MCF 10A (cell line): ENCODE measurements around the gene FRAT2. TPM values are rescaled to one million over a fixed set of nuclear protein-coding genes. Genes with fewer than 3 reads are reported as not detected.

Source experiments
- BruUV-seq: library from RNA; stranded (reverse); fragments of 400-500 nt; replicated peaks from 2 replicates; lab custom pipeline; 2021; lab: Mats Ljungman, UMichigan
- CTCF ChIA-PET: fragments of 300-600 bp; sonication (Branson Sonifier 250); formaldehyde crosslinking; extraction: SDS; loops from one replicate; lab custom pipeline; 2021; ENCODE audit warnings: antibody characterized with exemption, inconsistent platforms; lab: Yijun Ruan, JAX
- POLR2A ChIA-PET: fragments of 300-600, 350-650 bp; sonication (Branson Sonifier 250); formaldehyde crosslinking; extraction: SDS; loops from one replicate; lab custom pipeline; 2020; ENCODE audit warnings: antibody characterized with exemption, inconsistent platforms; lab: Yijun Ruan, JAX
- DNase-seq: peaks from one replicate; pipeline ENCODE4 v3.0.0-alpha.2; 2018; ENCODE audit not compliant: unreplicated experiment
- H3K27ac Mint-ChIP-seq: one replicate; pipeline ENCODE4 v1.8.0; 2022; ENCODE audit warnings: mild to moderate bottlenecking, low read depth, mixed read lengths; ENCODE audit not compliant: unreplicated experiment
- H3K27me3 Mint-ChIP-seq: one replicate; pipeline ENCODE4 v1.8.0; 2022; ENCODE audit warnings: mixed read lengths; ENCODE audit not compliant: insufficient read depth, unreplicated experiment
- H3K36me3 Mint-ChIP-seq: one replicate; pipeline ENCODE4 v1.8.0; 2022; ENCODE audit warnings: mild to moderate bottlenecking, moderate library complexity, mixed read lengths; ENCODE audit not compliant: insufficient read depth, unreplicated experiment
- H3K4me1 Mint-ChIP-seq: one replicate; pipeline ENCODE4 v1.8.0; 2022; ENCODE audit warnings: mixed read lengths; ENCODE audit not compliant: insufficient read depth, unreplicated experiment
- H3K4me3 Mint-ChIP-seq: one replicate; pipeline ENCODE4 v1.8.0; 2022; ENCODE audit warnings: mild to moderate bottlenecking, moderate library complexity, mixed read lengths; ENCODE audit not compliant: unreplicated experiment
- H3K9me3 Mint-ChIP-seq: one replicate; pipeline ENCODE4 v1.8.0; 2022; ENCODE audit warnings: mixed read lengths; ENCODE audit not compliant: unreplicated experiment
- intact Hi-C: fragments of 100-400 bp; cut with micrococcal nuclease; formaldehyde crosslinking; loops from 2 replicates; pipeline ENCODE4 v1.14.1; 2022
- total RNA-seq: library from RNA; stranded (reverse); gene quantifications from 2 replicates; pipeline ENCODE4 v1.2.3, GENCODE V29; 2022
- TF ChIP-seq, protein P1 (sequence below): fragments of 200-600 bp; IDR thresholded peaks from one replicate; pipeline ENCODE4 v1.8.0; 2022; ENCODE audit warnings: antibody characterized with exemption, mild to moderate bottlenecking; ENCODE audit not compliant: unreplicated experiment

The FRAT2 gene
- total RNA-seq, 1 experiment from 2014 or later, result 11.4 TPM

DNA sequence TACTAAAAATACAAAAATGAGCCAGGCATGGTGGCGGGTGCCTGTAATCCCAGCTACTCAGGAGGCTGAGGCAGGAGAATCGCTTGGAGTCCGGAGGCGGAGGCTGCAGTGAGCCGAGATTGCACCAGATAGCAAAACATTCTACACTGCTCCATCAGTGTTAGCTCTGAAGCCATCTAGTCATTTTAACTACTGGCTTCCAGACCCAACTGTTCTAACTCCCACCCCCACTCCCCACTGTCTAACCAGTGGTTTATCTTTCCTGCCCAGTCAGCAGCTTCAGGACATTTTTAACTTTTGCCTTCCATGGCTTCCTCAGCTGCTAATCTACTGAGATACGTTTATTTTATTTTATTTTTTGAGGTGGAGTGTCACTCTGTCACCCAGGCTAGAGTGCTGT, 21.6 kb downstream of the FRAT2 start:
- Mint-ChIP-seq H3K27me3 (no peaks in the 10 kb centered on the region), H3K4me1 (no peaks in the 10 kb centered on the region), H3K9me3 (no peaks in the 10 kb centered on the region), H3K27ac (no peak overlapping the region), H3K4me3 (no peak overlapping the region), H3K36me3 (no peaks in the 10 kb centered on the region)
- TF ChIP-seq, protein P1, sequence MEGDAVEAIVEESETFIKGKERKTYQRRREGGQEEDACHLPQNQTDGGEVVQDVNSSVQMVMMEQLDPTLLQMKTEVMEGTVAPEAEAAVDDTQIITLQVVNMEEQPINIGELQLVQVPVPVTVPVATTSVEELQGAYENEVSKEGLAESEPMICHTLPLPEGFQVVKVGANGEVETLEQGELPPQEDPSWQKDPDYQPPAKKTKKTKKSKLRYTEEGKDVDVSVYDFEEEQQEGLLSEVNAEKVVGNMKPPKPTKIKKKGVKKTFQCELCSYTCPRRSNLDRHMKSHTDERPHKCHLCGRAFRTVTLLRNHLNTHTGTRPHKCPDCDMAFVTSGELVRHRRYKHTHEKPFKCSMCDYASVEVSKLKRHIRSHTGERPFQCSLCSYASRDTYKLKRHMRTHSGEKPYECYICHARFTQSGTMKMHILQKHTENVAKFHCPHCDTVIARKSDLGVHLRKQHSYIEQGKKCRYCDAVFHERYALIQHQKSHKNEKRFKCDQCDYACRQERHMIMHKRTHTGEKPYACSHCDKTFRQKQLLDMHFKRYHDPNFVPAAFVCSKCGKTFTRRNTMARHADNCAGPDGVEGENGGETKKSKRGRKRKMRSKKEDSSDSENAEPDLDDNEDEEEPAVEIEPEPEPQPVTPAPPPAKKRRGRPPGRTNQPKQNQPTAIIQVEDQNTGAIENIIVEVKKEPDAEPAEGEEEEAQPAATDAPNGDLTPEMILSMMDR, result no peak
- no peak for DNase-seq
- CTCF ChIA-PET, result interaction anchor here (1.2 kb wide), 1 partner anchor 18 kb away, joined by 3 read pairs; no protein-coding TSS in a partner anchor
- intact Hi-C loops, result no loop called here
- POLR2A ChIA-PET, result no interaction called here
- BruUV-seq, result no TSS peak

DNA sequence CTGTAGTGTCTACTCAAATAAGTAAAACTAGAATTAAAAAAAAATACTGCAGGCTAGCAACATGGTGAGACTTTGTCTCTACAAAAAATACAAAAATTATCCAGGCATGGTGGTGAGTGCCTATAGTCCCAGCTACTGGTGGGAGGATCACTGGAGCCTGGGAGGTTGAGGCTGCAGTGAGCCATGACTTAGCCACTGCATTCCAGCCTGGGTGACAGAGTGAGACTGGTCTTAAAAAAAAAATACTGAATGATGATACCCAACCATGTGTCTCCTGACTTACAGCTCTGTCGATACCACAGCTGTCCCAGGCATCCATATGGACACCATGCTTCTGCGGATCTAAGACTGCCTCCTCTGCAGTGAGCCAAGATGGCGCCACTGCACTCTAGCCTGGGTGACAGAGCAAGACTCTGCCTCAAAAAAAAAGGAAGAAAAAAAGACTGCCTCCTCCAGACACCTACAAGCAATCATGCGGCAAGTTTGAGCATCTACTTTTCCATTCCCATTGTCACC, 23.4 kb downstream of the FRAT2 start:
- intact Hi-C loops, result no loop called here
- POLR2A ChIA-PET, result no interaction called here
- H3K27ac Mint-ChIP-seq, result no peak overlapping the region
- CTCF ChIA-PET, result interaction anchor here (1.1 kb wide), 1 partner anchor 21 kb away, joined by 7 read pairs; no protein-coding TSS in a partner anchor
- H3K4me3 Mint-ChIP-seq, result no peak overlapping the region
- H3K27me3 Mint-ChIP-seq, result no peaks in the 10 kb centered on the region
- H3K9me3 Mint-ChIP-seq, result no peaks in the 10 kb centered on the region
- DNase-seq, result no peak
- TF ChIP-seq, protein P1, result no peak
- BruUV-seq, result no TSS peak
- no peaks in the 10 kb centered on the region for H3K36me3 Mint-ChIP-seq
- H3K4me1 Mint-ChIP-seq, result no peaks in the 10 kb centered on the region

DNA sequence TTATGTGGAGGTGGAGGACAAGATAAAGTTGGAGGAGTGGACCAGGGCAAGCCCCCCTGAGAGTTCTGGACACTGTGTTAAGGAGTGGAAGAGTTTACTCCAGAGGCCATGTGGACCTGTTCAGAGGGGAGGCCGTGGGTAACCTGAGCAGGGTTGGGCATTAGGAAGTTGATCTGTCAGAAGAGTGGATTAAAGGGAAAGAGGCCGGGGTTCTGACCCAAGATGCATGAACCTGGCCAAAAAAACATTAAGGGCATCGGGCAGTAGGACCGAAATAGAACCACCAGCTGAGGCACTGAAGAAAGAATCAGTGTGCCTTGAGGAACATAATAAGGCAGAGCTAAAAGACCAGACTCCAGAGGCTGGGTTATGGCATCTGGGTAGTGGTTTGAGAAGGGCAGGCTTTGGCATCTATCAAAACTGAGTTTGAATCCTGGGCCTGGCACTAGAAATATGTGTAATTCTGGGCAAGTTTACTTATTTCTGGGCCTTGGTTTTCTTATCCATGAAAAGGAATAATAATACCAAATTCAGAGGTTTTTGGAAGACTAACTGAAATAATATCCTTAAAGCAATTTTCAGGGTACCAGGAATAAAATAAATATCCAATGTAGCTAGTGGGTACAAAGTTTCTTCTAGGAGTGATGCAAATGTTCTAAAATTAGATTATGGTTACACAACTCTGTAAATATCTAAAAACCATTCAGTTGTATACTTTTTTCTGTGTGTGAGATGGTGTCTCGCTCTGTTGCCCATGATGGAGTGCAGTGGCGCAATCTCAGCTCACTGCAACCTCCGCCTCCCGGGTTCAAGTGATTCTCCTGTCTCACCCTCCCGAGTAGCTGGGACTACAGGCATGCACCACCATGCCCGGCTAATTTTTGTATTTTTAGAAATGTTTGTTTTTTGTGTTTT, 26.4 kb downstream of the FRAT2 start:
- no peaks in the 10 kb centered on the region for H3K4me1 Mint-ChIP-seq
- intact Hi-C loops, result no loop called here
- POLR2A ChIA-PET, result interaction anchor here (0.7 kb wide), 1 partner anchor 92 kb away, joined by 4 read pairs; no protein-coding TSS in a partner anchor
- H3K4me3 Mint-ChIP-seq, result no peak overlapping the region
- BruUV-seq, result no TSS peak
- H3K27ac Mint-ChIP-seq, result no peak overlapping the region
- no peaks in the 10 kb centered on the region for H3K36me3 Mint-ChIP-seq
- CTCF ChIA-PET, result interaction anchor here (0.5 to 2.0 kb wide), 4 partner anchors 24 to 672 kb away, joined by 3 to 7 read pairs (median 4); no protein-coding TSS in a partner anchor
- H3K9me3 Mint-ChIP-seq, result no peaks in the 10 kb centered on the region
- no peak for DNase-seq
- H3K27me3 Mint-ChIP-seq, result no peaks in the 10 kb centered on the region
- TF ChIP-seq, protein P1, result no peak

DNA sequence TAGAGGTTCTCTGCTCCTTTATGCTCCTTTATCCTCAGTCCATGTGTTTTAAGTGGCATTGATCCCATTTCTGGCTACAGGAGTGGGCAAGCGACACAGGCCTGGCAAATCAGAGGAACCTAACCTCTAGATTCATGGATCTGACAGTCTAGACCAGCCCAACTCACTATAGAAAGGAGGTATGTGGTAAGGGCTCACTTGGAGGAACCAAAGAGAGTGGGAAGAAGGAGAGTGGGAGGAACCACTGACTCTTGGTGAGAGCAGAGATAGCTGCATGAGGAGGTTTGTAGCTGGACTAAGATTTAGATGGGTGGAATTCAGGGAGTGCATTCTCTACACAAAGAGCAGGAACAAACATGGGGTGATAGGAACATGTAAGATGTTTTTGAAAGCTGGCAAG, 27.1 kb downstream of the FRAT2 start:
- CTCF ChIA-PET, result interaction anchor here (2.0 kb wide), 1 partner anchor 25 kb away, joined by 7 read pairs; no protein-coding TSS in a partner anchor

More for the DNA sequence above, 27.1 kb downstream of the FRAT2 start:
- intact Hi-C loops, result no loop called here
- H3K9me3 Mint-ChIP-seq, result no peaks in the 10 kb centered on the region
- H3K36me3 Mint-ChIP-seq, result no peaks in the 10 kb centered on the region
- BruUV-seq, result no TSS peak
- no peak for DNase-seq
- H3K4me1 Mint-ChIP-seq, result no peaks in the 10 kb centered on the region
- H3K4me3 Mint-ChIP-seq, result no peak overlapping the region
- TF ChIP-seq, protein P1, result no peak
- POLR2A ChIA-PET, result no interaction called here
- no peaks in the 10 kb centered on the region for H3K27me3 Mint-ChIP-seq
- no peak overlapping the region for H3K27ac Mint-ChIP-seq
